Smooth muscle cell of the brain vasculature (primary cell): Measurements from ENCODE around the gene MAGI1.

Experiments
- DNase-seq: peaks from one replicate; pipeline ENCODE4 v3.0.0-alpha.2; 2012; ENCODE audit warnings: low read depth, low spot score

MAGI1 gene

DNA sequence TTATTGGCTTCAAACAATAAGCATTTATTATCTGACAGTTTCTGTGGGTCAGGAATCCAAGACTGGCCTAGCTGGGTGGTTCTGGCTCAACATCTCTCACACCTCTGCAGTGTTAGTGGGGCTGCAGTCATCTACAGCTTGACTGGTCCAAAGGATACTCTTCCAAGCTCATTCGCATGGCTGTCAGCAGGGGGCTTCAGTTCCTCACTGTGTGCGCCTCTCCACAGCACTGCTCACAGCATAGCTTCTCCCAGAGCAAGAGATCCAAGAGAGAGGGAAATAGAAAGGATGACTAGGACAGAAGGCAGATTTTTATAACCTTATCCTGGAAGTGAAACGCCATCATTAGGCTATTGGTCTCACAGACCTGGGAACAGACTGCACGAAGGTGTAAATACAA is 64.2 kb downstream of the MAGI1 start:
- no peak for DNase-seq

DNA sequence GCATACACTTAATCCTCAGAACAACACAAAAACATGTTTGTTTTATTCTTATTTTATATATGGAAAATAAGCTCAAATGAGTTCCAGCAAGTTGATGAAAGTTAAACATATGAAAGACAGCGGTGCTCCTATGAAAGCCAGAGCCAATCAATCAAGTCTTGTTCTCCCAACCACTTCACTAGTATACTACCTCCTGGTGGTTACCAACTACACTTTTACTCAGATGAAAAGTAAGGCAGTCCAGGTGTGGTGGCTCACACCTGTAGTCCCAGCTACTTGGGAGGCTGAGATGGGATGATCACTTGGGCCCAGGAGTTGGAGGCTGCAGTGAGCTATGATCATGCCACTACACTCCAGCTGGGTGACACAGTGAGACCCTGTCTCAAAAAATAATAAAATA is 66.0 kb downstream of the MAGI1 start:
- no peak for DNase-seq

DNA sequence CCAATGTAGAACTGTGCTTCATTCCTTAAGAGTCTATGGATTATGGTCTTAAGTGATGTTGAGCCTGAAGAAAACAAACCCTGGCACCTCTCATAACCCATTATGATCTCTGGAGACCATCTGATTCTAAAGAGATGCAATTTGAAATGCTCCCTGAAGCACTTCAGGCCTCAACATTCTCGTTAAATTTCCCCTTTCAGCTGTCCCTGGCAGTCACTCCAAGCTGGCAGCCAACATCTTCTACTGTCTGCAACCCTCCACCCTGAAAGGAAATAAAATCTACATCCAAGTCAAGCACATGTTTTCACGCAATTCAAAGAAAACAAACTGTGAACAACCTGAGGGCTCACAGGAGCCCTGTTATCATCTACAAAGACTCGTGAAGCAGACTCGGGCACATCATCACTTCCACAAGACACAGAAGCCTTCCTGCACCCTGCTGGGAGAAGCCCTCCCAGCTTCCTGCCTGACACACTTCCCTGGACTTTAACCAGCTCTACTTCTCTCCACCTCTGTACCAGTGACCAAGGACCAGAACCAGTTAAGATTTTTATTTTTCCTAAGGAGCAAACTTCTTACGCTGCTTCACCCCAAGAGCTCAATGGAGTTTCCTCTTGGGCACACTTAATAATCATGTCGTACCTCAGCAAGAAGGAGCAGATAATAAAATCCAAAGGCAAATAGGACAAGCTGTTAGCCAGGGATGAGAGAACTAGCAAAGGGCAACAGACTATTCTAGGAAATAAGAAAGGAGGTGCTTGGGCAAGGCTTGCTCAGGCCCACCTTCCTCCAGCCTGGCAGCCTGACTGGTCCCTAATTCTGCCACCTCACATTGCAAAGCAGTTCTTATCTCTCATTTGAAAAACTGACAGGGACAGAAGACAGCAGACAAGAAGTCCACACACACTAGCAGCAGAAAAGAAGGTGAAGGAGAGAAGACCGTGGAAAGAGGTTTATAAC is 67.1 kb downstream of the MAGI1 start:
- no peak for DNase-seq

DNA sequence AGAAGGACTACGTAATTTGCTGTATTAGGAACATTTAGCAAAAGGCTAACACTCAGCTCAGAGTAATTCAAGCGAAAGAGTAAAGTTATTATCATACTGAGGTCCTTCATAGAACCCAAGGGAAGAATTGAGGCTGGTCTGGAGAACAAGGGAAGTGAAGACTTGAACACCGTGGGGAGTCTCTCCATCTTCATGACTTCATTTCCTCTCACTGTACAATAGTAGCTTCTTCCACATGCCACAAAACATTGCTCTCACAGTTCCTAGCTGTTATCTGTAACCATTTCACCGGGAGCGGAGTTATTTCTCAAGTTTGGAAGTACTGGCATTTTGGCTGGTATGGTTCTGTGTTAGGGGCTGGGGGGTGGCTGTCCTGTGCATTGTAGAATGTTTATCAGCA is 69.7 kb downstream of the MAGI1 start:
- no peak for DNase-seq

DNA sequence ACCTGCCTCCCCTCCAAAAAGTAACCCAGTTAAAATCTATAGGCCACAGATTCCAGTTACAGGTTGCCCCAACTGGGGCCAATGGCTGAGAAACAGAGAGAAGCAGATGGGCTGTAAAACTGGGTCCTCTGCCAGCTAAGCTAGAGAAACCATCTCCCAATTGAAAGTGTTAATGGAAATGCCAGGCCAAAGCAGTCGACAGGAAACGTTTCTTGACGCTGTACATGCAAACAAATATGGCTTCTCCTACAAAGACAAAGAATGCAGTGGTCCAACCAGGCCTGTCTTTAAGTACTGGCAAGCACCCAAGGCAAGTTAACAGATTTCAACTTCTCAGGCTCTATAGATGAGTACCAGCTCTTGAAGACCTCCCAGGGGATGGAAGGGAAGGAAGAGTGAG is 71.3 kb downstream of the MAGI1 start:
- DNase-seq: no peak

DNA sequence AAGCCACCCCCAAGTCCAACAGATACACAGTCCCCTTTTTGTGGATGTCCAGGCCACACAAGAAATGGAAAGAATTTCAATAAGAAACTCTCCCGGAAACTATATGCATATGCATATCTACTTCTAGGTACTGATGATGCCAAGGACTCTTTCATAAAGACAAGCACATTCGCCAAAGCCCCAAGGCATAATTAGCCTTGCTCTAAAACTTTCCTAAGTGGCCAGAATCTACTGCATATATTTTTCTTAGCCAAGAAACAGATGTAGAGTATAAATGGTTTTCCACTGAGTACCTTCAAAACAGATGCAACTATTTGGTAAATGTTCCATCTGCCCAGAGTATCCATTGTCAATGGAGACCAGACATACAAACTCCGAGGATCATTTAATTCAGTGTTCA is 73.9 kb downstream of the MAGI1 start:
- no peak for DNase-seq

DNA sequence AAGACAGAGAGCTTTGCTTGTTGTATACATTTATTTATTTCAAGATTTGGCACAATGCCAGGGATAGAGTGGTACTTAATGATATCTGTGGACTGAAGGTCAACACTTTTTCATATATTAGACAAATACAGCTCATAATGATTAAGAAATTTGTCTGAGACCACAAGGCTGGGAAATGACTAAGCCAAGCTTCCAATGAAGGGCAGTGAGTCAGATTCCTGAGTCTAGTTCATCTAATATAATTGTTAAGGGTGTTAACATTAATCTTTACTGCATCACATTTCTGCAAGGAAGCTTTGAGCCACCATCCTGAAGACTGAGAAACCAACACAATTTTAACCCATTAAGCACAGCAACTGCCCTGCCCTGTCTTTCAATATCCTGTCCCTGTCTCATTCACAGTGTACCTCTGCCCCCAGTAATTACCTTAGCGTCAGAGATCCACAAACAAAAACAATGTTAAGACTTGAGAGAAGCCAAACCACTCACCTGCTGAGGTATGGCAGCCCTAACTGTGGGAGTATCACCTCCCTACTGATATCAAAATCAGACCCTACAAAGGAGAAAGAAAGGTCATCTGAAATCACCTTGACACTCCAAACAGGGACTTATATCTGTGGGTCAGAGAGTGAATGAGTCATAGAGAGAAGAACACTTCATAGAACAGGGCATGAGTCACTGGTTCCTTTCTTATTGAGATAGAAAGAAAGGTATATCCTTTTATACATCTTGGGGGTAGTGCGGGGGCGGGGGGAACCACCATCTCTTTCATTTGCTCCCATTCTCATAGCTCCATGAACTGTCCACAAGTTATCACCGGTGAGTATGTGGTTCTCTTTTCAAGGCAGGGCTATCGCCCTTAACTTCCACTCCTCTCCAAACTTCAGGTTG is 74.7 kb downstream of the MAGI1 start:
- DNase-seq: no peak

DNA sequence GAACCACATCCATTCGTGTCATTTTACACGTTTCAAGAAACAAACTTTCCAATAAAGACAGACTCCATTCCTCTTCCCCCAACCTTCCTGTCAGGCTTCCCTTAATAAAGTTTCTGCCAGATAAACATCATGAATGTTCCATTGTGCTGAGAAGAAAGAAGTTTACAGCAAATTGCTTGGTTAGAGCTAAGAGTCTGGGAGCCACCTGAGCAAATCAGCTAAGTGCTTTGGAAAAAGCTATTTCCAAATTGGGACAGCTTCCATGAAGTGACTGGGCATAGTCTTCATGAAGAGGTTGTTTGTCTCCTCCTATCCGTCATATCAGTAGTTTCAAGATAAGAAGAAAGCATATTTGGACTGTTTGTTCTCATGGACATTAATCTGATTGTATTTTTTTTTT is 77.0 kb downstream of the MAGI1 start:
- DNase-seq: no peak

DNA sequence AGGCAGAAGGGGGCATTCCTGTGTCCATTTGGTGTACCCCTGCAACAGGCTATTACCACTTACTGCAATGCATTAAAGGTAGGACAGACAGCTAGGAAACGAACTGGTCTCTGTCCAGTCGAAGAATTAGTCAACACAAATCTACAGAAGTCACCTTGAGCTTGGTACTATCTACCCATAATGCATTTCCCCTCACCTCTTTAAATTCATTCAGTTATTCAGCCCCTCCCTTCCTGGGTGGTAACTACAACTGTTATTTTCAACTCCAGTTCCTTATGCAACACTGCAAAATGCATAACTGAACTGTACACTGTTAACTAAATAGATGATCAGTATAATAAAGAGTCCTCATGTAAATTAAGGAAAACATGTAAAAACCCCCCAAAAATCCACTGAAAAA is 77.6 kb downstream of the MAGI1 start:
- no peak for DNase-seq

DNA sequence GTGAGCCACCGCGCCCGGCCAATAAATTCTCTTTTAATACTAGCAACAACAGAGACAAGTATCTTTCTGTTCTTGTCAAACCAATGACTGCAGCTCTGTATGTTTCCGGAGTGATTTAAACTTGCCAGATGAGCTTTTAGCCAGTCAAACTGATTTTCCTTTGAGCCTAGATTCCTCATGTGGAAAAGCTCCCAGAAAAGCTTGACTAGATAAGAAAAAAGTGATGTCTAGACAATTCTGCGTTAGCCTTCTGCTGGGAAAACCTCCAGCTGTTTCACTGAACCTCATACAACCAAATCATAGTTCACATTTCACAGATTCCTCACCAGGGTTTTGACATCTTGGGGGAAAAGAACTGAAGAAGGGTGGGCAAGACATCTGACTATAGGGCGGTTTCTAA is 78.6 kb downstream of the MAGI1 start:
- DNase-seq: no peak

DNA sequence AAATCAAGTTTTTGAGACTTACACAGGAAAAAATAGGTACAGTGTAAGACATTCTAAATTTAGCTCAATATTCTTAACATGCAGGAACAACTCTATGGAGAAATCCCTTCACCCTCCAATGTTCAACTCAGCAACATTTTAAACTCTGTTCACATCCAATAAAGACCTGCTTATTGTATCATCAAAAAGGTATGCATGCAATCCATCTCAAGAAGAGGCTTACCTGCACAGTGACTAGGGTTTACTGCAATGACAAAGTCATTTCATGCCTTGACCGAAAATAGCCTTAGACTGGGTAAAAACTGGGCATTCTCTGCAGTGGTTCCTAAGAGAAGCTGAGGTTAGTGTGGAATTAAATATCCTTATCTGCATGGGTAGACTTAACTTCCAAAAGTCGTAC is 80.5 kb downstream of the MAGI1 start:
- DNase-seq: no peak

DNA sequence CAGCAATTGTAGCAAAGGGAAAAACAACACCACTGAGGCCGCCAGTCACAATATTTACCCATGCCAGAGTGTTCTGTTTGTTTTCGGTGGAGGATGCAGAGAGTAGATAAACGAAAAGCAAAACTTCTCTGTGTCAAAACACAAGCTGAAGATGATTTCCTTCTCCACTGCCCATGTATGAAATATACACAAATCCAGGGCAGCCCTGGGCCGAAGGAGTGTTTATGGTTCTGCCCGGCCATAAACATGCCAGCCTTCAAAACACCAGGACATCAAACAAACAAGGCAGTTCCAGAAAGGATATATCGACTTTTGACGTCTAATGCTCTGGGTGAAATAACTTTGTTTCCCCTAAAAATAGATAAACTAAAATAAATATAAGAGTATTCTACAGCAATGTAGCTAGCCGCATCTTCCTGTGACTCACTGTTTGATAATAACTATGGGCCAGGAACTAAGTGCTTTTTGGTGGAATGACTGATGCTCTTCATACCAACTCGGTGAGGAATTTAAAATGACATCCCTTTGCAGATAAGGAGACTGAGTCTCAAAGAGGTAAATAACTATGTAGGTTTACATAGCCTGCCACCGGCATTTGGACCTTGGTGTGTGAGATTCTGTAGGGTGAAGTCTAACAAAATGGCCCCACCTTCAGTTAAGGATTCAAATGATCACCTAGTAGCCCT is 82.8 kb downstream of the MAGI1 start:
- DNase-seq: no peak

DNA sequence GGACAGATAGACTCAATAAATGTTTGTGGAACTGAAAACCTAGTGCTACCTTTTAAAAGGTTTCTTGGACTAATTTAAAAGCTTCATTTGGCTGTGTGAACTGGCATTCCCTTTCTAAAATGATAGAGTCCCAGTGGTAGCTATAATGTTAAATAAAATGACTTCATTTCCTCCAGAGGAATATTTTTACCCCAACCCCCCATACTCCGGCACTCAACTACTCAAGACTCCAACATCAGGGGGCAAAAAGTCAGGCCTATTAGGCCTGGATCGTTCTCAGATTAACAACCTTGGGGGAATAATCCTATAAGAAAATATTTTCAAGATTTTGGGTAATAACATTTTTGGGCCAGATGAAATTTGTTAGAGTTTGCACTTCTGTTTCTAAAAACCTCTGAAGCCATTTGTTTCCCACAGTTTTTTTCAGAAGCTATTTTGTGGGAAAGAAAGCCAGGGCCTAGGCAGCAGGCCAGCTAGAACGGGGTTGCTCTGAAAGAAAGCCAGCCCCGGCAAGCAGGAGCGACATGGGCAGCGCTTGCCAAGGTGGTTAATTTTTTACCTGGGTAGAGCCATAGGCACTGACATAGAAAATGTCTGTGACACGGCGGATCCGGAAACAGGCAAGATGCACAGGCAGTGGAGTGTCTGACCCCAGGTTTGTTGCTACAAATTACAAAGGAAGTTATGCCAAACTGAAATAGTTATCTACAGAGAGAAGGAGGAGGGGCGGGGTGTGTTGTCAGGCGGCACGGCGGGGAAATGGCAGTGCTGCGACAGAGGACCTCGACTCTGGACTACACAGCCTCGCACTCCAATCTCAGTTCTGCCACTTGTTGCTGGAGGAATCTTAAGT is 84.6 kb downstream of the MAGI1 start:
- no peak for DNase-seq

DNA sequence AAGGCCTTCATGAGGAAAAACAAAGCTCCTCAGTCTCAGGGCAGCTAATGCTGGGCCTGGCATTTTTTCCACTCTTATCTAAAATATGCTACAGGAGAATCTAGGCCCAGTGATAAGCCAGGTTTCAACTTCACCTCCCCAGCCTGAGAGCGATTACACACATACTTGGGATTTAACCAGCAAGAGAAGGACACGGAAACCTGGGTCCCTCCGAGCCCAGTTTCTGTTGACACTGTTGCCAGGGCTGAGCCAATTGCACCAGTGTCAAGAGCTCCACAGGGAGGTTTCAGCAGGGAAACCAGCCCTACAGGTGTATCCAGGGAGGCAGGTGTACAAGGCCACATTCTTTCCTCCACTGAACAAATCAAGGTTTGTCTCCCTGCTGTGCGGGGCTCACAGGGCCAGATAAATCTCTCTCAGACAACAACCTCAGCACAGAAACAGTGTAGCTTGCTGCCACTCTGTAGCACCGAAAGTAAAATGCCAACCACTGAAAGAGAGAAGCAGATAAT is 85.4 kb downstream of the MAGI1 start:
- DNase-seq: no peak

DNA sequence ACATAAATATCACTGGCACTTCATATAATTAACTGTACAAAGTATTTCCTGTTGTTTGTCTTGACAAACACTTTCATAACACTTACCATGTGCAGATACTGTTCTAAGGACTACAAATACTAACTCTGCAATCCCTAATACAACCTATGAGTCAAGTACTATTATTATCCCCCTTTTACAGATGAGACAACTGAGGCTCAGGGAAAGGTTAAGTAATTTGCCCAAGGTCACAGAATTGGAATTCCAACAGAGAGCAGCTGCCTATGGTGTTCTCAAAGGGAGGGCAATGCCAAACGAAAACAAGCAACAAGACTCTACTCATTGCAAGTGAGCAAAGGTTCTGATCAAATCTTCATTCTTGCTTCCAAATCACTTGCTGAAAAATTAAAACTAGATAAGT is 85.9 kb downstream of the MAGI1 start:
- DNase-seq: no peak

DNA sequence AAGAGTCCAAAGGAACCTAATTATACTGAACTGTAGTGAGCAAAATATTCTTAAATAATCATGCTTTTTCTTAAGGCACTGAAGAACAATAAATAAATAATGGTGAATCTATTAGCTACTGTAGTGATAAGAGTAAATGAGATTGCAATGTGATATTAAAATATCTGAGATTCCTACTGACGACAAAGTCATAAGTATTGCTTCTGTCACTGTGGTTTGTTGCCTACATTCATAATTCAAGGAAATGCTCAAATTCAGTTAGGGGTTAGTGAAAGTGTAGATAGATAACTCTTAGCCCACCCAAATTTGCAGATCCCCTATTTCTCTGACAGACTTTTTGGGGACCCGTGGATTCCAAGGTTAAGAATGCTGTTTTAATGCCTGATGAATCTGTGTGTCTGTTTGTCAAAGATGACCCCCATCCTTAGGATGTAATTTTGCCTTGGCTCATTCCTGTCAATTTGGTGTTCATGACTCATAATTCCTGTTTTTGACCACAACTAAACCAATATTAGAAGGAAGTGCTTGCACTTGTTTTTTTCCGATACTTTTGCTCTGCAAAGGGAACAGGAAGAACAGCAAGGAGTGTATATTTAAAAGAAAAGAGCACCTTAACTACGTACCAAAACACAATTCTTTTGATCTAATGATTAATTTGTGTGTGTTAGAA is 86.7 kb downstream of the MAGI1 start:
- no peak for DNase-seq

DNA sequence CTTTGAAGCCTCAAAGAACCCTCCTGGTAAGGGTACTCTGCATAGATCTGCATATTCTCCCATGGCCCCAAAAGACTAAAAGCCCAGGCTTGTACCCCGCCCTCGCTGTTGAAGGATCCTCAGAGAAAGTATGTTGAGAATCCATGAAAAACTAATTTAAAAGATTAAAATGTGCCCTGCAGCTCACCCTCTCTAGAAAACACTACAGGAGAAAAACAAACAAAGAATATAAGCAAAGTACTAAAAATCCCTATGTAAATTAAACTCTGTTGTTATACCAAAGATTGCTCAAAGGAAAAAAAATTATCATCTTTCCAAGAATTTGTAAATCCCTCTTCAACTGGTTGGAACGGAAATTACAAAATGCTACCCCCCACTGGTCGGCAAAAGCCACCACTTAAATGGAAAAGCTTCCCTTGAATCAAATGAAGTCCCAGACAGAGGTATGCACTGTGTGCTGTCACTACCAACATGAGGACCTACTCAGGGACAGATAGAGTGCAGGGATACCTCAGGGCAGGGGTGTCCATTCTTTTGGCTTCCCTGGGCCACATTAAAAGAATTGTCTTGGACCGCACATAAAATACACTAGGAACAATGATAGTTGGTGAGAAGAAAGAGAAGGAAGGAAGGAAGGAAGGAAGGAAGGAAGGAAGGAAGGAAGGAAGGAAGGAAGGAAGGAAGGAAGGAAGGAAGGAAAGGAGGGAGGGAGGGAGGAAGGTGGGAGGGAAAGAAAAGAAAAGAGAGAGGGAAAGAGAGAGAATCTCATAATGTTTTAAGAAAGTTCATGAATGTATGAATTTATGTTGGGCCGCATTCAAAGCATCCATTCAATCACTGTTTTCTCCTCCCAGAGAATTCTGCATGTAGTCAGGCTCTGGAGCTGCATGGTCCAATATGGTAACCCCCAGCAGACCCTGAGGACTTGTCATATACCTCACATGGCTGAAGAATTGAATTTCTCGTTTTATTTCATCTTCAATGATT is 88.1 kb downstream of the MAGI1 start:
- no peak for DNase-seq

DNA sequence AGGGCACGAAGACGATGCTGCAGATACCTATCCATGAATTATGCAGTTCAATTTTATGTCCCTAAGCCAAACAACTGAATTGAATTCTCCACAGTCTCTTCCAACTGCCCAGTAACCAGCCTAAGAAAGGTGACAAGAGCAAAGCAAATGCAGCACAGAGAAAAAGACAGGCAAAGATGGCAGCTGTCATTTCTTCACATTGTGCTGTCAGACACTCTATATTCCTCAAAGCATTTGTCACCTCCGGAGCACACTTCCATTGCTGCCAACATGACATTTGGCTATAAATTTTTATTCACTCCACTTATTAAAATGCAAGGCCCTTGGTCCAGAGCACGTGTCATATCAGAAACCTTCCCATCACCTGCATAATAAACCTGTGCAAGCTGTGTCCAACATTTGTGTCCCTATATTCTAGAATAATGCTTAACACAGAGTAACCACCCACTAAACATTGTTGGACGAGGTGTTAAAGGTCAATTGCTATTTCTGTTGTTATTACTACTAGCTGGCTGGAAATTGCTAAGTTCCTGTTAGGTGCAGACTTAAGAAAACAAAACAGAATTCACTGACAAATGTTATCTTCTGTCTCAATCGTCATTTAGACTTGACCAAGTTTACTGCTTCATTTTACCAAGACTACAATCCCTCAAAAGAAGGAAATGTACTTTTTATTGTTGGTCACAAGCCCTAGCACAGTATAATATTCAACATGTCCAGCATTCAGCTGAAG is 89.7 kb downstream of the MAGI1 start:
- DNase-seq: no peak
